ENCODE data around the gene PEX26.

PEX26 gene

DNA sequence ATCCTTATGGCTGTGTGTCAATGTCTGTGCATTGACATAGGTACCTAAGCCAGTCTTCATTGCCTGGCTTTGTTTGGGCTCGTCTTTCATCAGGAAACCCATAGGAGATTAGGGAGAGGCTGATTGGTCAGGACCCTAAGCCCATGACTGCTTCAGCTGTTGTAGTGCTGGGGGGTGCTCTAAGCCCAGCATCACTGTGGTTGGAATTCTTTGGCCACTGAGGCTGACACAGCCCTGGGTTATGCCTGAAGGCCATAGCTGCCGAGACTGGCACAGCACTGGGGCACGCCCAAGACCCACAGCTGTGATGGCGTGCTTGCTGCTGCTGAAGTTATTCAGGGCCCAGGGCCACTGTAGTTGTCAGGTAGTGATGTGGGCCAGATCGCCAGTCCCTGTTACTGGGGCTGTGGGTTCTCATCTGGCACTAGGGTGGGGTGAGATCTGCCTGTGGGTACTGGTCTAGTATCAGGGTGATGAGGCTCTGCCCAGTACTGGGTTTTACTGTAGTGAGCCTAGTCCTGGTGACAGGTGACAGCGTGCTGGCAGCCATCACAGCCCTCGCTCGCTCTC is 77.1 kb downstream of the PEX26 start:
- Histone ChIP-seq H3K36me3 (ENCODE audit: insufficient read depth, low read length) (no peaks in the 10 kb centered on the region; the same call in 1 of the 2 replicates), H4K20me1 (ENCODE audit: insufficient read depth, low read length, poor library complexity, severe bottlenecking) (no peaks in the 10 kb centered on the region), H3K9me2 (replicated peaks; ENCODE audit: low read depth, low read length) (no peaks in the 10 kb centered on the region), H3K4me3 (ENCODE audit: low read length, poor library complexity, severe bottlenecking) (no peak overlapping the region), H3K79me2 (ENCODE audit: insufficient read depth, low read length) (peaks cover 38% of the 10 kb centered on the region), H3K27me3 (ENCODE audit: insufficient read depth, low read length, poor library complexity, severe bottlenecking) (no peaks in the 10 kb centered on the region), H2AFZ (ENCODE audit: low read length) (no peak overlapping the region), H3F3A (ENCODE audit: low read depth) (no peaks in the 10 kb centered on the region), H3K4me1 (ENCODE audit: insufficient read depth, low read length, poor library complexity, severe bottlenecking) (peaks cover 25% of the 10 kb centered on the region), H3K9me3 (ENCODE audit: insufficient read depth, low read depth, low read length) (no peaks in the 10 kb centered on the region), H3K9ac (ENCODE audit: low read depth, low read length, poor library complexity, severe bottlenecking) (no peak overlapping the region), H3K4me2 (ENCODE audit: low read depth, low read length, poor library complexity, severe bottlenecking) (no peak overlapping the region)
- no peak for TF ChIP-seq EZH2phosphoT487 (IDR thresholded peaks at IDR 0.05; ENCODE audit: borderline replicate concordance)
- TF ChIP-seq, protein P1, sequence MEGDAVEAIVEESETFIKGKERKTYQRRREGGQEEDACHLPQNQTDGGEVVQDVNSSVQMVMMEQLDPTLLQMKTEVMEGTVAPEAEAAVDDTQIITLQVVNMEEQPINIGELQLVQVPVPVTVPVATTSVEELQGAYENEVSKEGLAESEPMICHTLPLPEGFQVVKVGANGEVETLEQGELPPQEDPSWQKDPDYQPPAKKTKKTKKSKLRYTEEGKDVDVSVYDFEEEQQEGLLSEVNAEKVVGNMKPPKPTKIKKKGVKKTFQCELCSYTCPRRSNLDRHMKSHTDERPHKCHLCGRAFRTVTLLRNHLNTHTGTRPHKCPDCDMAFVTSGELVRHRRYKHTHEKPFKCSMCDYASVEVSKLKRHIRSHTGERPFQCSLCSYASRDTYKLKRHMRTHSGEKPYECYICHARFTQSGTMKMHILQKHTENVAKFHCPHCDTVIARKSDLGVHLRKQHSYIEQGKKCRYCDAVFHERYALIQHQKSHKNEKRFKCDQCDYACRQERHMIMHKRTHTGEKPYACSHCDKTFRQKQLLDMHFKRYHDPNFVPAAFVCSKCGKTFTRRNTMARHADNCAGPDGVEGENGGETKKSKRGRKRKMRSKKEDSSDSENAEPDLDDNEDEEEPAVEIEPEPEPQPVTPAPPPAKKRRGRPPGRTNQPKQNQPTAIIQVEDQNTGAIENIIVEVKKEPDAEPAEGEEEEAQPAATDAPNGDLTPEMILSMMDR (conservative IDR thresholded peaks at IDR 0.05; ENCODE audit: low read length), result no peak
